VCaP (cell line): ENCODE results near the gene NDUFB2.
"Not testable (repeated sequence)": the region's sequence is repeated elsewhere in the genome, so short reads cannot be mapped to it uniquely, and the experiment has no call there.

Source experiments
- H3K27ac ChIP-seq: fragments of 450-650 bp; 2 replicates; pipeline ENCODE4 v1.5.1; 2017
- TF ChIP-seq, protein P1 (sequence below): fragments of 450-650 bp; conservative IDR thresholded peaks from 2 replicates; pipeline ENCODE4 v1.5.1; 2017; ENCODE audit warnings: mild to moderate bottlenecking, moderate library complexity

NDUFB2 gene

DNA sequence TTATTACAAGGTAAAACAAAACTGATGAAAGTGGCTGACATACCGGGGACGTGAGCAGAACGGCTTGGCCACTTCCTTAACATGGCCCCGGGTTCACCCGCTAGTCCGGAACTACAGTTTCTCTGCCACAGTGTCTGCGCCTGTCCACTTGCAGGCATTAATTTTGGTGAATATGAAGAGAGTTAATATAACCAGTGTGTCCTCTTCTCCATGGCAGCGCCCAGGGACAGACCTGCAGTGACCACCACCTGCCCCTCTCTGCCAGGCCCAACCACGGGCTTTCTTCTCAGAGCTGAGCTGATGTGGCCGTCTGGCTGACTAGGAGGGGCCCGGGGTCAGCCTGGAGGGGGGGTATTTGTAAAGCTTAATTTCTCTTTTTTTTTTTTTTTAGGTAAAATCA lies 1.1 kb upstream of the NDUFB2 start:
- TF ChIP-seq, protein P1, sequence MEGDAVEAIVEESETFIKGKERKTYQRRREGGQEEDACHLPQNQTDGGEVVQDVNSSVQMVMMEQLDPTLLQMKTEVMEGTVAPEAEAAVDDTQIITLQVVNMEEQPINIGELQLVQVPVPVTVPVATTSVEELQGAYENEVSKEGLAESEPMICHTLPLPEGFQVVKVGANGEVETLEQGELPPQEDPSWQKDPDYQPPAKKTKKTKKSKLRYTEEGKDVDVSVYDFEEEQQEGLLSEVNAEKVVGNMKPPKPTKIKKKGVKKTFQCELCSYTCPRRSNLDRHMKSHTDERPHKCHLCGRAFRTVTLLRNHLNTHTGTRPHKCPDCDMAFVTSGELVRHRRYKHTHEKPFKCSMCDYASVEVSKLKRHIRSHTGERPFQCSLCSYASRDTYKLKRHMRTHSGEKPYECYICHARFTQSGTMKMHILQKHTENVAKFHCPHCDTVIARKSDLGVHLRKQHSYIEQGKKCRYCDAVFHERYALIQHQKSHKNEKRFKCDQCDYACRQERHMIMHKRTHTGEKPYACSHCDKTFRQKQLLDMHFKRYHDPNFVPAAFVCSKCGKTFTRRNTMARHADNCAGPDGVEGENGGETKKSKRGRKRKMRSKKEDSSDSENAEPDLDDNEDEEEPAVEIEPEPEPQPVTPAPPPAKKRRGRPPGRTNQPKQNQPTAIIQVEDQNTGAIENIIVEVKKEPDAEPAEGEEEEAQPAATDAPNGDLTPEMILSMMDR = no peak
- H3K27ac ChIP-seq = peak overlapping the region; percentile 93

DNA sequence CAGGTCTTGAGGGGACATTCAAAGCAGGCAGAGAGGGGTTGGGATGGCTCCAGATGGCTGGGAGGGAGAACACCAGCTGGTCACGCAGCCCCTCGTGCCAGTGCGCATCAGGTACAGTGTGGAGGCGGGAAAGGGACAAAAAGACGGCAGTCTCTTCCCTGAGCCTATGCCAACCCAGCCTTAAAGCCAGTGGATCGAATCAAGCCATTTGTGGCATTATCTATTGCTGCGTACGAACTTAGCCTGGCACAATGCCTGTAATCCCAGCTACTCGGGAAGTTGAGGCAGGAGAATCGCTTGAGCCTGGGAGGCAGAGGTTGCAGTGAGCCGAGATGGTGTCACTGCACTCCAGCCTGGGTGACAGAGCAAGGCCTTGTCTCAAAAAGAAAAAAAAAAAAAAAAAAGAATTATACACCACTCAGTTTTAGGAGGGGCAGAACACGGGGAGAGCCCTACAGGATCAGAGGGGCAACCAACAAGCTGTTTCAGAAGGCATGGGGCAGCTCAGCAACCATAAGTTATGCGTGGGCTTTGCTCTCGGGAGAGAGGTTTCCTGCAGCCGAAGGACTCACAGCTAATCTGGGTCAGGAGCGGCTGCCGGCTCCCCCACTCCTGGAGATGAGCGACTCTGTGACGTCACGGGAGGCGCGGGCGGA lies 356 bp upstream of the NDUFB2 start:
- peak overlapping the region; percentile 93 for H3K27ac ChIP-seq
- TF ChIP-seq, protein P1 = no peak

DNA sequence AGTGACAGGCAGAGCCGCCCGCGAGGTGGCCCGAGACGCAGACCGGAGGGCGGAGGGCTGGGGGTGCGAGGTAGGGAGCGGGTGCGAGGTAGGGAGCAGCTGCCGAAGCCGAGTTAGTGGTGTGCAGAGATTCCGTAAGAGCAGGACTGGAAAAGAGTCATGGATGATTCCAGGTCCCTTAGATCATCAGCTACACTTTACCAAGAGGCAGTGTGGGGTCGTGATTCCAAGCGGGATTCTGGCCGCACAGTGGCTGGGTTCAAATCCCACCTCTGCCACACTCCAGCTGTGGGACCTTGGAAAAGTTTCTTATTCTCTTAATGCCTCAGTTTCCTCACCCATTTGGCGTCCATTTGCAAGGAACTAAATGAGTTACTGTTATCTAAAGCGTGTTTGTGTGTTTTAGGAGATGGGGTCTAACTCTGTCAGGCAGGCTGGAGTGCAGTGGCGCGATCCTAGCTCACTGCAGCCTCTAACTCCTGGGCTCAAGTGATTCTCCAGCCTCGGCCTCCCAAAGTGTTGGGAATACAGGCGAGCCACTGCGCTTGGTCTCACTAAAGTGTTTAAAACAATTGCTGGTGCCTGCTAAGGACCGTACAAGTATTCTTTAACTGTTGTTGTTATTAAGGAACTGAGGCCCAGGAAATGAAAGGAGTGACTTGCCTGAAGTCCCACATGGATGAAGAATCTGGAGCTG lies 1.1 kb downstream of the NDUFB2 start:
- H3K27ac ChIP-seq = peak overlapping the region; percentile 93
- TF ChIP-seq, protein P1 = no peak

DNA sequence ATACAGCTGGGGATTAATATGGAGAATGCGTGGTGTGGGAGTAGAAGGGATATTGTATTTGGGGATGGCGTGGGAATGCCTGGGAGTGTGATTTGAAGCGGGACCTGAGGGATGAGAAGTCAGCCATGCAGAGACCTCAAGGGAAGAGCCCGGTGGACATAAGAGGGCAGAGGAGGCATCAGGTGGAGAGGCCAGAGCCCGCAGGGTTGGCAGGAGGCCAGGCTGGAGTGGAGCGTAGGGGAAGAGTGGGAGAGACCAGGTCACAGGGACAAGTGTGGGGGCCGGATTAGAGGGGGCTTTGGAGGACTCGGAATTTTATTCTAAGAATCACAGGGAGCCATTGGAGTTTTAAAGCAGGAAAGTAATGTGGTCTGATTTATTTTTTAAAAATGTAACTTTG lies 2.0 kb downstream of the NDUFB2 start:
- H3K27ac ChIP-seq = peak overlapping the region; percentile 93
- TF ChIP-seq, protein P1 = no peak

DNA sequence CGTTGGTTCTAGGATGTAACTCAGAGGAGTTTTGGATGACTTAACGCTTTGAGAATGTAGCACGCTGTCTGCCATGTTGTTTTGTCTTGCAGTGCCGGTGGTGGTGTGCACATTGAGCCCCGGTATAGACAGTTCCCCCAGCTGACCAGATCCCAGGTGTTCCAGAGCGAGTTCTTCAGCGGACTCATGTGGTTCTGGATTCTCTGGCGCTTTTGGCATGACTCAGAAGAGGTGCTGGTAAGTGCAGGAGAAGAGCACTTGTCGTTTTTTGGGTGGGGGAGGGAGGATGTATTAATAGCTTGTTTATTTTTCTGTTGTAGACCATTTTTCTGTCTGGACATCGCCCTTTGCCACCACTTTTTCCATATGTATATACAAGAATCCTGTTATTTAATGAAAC lies 6.3 kb downstream of the NDUFB2 start:
- no peak overlapping the region for H3K27ac ChIP-seq
- TF ChIP-seq, protein P1 = no peak

DNA sequence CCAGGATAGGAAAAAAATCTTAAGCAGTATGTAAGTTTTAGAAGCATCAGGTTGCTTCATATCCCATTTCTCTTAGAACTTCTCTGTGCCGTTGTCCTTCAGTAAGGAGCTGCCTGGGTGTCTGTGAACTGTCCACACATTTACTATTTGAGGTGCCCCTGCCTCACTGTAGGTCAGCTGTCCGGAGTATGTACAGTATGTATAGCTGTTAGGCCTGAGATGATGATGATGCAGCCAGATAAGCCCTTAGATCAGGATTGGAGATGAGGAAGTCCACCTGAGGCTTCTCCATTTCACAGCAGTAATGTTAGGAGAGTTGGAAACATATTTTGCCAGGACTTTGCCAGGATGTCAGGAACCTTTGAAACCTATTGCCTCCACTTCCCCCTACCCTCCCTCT lies 7.7 kb downstream of the NDUFB2 start:
- H3K27ac ChIP-seq = no peak overlapping the region
- TF ChIP-seq, protein P1 = no peak

DNA sequence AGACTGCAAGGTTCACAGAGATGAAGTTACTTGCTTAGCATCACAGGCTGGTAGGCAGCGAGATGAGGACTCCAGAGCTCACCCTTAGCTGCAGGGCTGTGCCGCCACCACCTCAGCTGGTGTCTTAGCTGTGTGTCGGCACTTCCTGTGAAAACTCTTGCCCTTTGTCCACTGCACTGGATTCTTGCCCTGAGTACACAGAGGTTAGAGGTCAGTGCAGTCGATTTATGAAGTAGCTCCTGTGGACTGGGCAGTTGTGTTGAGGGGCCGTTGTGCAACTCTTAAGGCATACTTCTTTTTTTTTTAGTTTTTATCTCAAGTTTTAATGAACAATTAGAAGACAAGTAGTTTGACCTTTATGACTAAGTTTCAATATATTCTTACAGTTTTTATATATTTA lies 10.6 kb downstream of the NDUFB2 start:
- TF ChIP-seq, protein P1 = no peak

DNA sequence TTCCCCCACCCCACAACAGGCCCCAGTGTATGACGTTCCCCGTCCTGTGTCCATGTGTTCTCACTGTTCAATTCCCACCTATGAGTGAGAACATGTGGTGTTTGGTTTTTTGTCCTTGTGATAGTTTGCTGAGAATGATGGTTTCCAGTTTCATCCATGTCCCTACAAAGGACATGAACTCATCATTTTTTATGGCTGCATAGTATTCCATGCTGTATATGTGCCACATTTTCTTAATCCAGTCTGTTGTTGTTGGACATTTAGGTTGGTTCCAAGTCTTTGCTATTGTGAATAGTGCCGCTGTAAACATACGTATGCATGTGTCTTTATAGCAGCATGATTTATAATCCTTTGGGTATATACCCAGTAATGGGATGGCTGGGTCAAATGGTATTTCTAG lies 12.3 kb downstream of the NDUFB2 start:
- H3K27ac ChIP-seq = not testable (repeated sequence)

More for the DNA sequence above, 10.6 kb downstream of the NDUFB2 start:
- H3K27ac ChIP-seq = no peak overlapping the region

DNA sequence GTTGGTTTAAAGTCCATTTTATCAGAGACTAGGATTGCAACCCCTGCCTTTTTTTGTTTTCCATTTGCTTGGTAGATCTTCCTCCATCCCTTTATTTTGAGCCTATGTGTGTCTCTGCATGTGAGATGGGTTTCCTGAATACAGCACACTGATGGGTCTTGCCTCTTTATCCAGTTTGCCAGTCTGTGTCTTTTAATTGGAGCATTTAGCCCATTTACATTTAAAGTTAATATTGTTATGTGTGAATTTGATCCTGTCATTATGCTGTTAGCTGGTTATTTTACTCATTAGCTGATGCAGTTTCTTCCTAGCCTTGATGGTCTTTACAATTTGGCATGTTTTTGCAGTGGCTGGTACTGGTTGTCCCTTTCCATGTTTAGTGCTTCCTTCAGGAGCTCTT lies 15.9 kb downstream of the NDUFB2 start:
- H3K27ac ChIP-seq = not testable (repeated sequence)
